AG09309 (cell line): Measurements from ENCODE around the gene SSR3.

Experiments used
- DNase-seq: peaks from one replicate; pipeline ENCODE4 v3.0.0-alpha.2; 2010; ENCODE audit warnings: low read depth
- H3K4me3 ChIP-seq: 2 replicates; pipeline ENCODE4 v1.5.1; 2011; ENCODE audit warnings: mild to moderate bottlenecking, low read depth, low read length, moderate library complexity; ENCODE audit not compliant: control insufficient read depth
- TF ChIP-seq, protein P1 (sequence below): IDR thresholded peaks from 2 replicates; pipeline ENCODE4 v1.5.1; 2011; ENCODE audit warnings: mild to moderate bottlenecking, low read depth, low read length, inconsistent platforms; ENCODE audit not compliant: insufficient read depth, control insufficient read depth; ENCODE audit errors: missing control alignments

The SSR3 gene

DNA sequence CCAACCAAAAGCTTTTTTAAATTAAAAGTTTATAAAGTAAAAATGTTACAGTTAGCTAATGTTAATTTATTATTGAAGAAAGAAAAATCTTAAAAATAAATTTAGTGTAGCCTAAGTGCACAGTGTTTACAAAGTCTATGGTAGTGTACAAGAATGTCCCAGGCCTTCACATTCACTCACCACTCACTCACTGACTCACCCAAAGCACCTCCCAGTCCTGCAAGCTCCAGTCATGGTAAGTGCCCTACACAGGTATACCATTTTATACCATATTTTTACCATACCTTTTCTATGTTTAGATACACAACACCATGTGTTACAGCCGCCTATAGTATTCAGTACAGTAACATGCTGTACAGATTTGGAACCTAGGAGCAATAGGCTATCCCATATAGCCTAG lies 29.1 kb downstream of the SSR3 start:
- H3K4me3 ChIP-seq, result no peak overlapping the region
- TF ChIP-seq, protein P1, sequence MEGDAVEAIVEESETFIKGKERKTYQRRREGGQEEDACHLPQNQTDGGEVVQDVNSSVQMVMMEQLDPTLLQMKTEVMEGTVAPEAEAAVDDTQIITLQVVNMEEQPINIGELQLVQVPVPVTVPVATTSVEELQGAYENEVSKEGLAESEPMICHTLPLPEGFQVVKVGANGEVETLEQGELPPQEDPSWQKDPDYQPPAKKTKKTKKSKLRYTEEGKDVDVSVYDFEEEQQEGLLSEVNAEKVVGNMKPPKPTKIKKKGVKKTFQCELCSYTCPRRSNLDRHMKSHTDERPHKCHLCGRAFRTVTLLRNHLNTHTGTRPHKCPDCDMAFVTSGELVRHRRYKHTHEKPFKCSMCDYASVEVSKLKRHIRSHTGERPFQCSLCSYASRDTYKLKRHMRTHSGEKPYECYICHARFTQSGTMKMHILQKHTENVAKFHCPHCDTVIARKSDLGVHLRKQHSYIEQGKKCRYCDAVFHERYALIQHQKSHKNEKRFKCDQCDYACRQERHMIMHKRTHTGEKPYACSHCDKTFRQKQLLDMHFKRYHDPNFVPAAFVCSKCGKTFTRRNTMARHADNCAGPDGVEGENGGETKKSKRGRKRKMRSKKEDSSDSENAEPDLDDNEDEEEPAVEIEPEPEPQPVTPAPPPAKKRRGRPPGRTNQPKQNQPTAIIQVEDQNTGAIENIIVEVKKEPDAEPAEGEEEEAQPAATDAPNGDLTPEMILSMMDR, result no peak
- DNase-seq, result no peak

DNA sequence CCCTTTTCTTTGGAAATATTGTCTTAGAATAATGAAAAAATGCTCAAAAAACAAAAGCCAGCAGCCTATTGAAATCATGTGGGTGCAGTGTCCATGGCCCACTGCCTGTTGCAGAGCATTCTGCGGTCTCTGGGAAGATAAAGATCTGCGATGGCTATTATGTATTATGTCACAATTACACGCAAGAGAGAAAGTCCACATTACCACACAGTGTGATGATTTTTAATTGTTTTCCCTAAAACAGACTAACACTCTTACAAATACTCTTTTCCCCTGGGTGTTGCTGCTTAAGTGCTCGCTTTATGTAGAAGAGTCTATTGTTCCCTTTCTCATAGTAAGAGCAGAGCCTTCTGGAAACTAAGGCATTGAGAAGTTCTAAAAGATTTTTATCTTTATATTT lies 32.2 kb downstream of the SSR3 start:
- no peak for DNase-seq
- no peak overlapping the region for H3K4me3 ChIP-seq
- TF ChIP-seq, protein P1, result no peak

DNA sequence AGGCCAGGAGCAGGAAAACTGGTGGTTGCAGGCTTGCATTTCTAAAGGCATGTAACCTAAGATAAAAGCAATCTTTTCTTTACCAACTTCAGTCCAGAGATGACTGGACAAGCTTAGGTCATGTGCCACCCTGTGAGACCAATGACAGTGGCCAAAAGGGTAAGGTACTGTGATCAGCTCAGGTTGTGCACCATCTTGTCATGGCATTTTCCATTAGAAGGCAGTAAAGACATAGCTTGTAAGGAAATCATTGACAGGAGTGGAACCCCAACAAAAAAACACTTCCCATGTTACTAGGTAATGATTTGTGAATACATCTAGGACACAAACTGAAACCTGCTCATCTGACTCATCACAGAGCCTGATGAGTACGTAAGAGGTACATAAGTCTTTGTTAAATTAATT lies 35.2 kb downstream of the SSR3 start:
- TF ChIP-seq, protein P1, result no peak
- H3K4me3 ChIP-seq, result no peak overlapping the region
- DNase-seq, result no peak

DNA sequence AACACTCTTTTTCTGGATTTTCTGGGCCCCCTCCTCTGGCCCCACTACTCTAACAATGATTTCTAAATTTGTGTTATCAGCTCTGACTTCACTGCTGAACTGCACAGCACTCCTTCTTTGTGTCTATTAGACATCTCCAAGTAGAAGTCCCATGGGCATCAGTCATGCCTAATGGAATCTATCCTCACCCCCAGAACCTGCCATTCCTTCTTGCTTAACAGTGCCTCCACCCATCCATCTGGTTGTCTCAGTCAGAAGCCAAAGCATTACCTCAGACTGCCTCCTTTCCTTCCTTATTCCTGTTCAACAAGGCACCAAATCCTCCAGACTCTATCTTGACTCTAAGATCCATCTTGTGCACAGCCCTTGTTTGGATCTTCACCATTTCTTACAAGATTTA lies 36.2 kb downstream of the SSR3 start:
- no peak overlapping the region for H3K4me3 ChIP-seq
- no peak for DNase-seq
- TF ChIP-seq, protein P1, result no peak

DNA sequence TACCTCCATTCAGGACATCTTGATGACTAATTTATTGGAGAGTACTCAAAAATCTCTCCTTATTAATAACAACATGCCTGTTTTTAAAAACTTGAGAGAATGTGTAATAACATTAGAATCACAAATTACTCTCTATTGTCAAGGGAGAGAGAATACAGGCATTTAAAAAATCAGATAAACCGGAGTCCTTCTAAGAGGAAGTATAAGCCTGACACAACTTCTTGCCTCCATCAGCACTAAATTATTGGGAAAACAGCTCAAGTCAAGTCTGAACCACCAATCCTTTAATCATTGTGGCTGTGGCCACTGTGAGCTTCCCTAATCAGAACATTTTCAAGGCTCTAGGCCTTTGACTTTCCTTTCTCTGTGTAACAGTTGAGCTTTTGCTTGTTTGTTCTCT lies 38.0 kb downstream of the SSR3 start:
- H3K4me3 ChIP-seq, result no peak overlapping the region
- TF ChIP-seq, protein P1, result no peak
- no peak for DNase-seq

DNA sequence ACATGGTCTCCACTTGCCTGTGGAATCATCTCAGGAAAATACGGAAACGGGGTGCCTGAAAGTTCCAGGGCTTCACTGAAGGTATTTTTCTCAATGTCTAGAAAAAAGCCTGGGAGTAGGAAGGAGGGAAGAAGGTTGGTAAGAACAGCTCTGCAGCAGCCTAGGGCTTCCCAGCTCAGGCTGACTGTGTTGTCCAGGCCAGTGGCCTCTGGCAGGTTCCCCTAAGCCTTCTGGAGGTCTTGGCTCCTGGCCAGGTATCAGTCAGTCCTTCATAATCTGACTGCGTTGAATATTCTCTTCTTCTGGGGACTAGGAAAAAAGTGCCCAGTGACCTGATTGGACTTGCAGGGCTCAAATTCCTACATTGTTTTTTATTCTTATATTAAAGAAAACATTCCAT lies 38.6 kb downstream of the SSR3 start:
- H3K4me3 ChIP-seq, result no peak overlapping the region
- TF ChIP-seq, protein P1, result no peak
- DNase-seq, result no peak

DNA sequence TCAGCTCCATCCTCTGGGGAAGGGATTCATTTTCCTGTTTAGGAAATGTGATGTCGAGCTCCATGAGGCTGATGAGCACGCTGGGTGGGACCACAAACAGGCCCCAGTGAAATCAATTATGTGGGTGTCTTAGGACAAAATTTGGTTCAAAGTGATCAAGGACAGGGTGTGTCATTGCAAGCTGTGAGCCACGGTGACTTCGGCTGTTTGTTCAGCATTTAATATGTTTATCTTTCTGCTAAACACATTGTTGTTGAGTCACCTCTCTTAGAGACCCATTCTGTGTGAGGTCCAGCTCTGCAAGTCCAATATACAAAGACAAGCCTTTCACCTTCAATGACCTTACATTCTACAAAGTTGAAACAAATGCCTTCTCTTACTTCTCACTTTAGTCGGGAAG lies 41.3 kb downstream of the SSR3 start:
- no peak overlapping the region for H3K4me3 ChIP-seq
- TF ChIP-seq, protein P1, result no peak
- no peak for DNase-seq
